Fibroblast of mammary gland (primary cell): ENCODE data around the gene CDC25A.

Experiments used
- DNase-seq: peaks from one replicate; pipeline ENCODE4 v3.0.0-alpha.2; 2010; ENCODE audit warnings: low read depth
- H3K4me3 ChIP-seq: 2 replicates; pipeline ENCODE4 v1.5.1; 2011; ENCODE audit warnings: low read depth, mild to moderate bottlenecking, low read length, moderate library complexity; ENCODE audit not compliant: control insufficient read depth
- TF ChIP-seq, protein P1 (sequence below): conservative IDR thresholded peaks from 2 replicates; pipeline ENCODE4 v1.5.1; 2011; ENCODE audit warnings: low read depth, low read length, inconsistent platforms; ENCODE audit not compliant: control insufficient read depth, insufficient read depth

CDC25A gene

DNA sequence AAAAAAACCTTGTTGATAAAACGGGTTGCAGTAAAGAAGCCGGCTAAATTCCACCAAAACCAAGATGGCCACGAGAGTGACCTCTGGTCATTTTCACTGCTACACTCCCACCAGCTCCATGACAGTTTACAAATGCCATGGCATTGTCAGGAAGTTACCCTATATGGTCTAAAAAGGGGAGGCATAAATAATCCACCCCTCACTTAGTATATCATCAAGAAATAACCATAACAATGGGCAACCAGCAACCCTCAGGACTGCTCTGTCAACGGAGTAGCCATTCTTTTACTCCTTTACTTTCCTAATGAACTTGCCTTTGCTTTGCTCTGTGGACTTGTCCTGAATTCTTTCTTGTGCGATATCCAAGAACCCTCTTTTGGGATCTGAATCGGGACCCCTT lies 14.4 kb upstream of the CDC25A start:
- TF ChIP-seq, protein P1, sequence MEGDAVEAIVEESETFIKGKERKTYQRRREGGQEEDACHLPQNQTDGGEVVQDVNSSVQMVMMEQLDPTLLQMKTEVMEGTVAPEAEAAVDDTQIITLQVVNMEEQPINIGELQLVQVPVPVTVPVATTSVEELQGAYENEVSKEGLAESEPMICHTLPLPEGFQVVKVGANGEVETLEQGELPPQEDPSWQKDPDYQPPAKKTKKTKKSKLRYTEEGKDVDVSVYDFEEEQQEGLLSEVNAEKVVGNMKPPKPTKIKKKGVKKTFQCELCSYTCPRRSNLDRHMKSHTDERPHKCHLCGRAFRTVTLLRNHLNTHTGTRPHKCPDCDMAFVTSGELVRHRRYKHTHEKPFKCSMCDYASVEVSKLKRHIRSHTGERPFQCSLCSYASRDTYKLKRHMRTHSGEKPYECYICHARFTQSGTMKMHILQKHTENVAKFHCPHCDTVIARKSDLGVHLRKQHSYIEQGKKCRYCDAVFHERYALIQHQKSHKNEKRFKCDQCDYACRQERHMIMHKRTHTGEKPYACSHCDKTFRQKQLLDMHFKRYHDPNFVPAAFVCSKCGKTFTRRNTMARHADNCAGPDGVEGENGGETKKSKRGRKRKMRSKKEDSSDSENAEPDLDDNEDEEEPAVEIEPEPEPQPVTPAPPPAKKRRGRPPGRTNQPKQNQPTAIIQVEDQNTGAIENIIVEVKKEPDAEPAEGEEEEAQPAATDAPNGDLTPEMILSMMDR = no peak

DNA sequence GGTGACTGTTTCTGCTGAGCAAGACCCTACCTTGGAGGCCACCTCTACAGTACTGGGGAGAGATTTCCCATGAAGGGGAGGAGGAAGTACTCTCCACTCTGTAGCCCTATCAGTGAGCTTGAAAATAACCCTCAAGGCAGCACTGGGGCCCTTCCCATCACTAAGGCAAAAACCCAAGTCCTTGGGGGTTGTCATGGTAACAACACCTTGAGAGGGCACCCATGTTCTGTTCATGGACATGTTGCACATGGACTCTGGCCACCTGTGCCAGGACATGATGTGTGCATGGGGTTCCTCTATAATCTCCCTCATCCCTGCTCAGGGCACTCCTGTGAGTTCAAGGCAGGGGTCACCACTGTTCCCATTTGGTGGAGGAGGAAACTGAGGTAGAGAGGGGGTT lies 10.9 kb upstream of the CDC25A start:
- no peak for DNase-seq
- H3K4me3 ChIP-seq = no peak overlapping the region
- TF ChIP-seq, protein P1 = no peak

More for the DNA sequence above, 14.4 kb upstream of the CDC25A start:
- DNase-seq = no peak
- no peak overlapping the region for H3K4me3 ChIP-seq

DNA sequence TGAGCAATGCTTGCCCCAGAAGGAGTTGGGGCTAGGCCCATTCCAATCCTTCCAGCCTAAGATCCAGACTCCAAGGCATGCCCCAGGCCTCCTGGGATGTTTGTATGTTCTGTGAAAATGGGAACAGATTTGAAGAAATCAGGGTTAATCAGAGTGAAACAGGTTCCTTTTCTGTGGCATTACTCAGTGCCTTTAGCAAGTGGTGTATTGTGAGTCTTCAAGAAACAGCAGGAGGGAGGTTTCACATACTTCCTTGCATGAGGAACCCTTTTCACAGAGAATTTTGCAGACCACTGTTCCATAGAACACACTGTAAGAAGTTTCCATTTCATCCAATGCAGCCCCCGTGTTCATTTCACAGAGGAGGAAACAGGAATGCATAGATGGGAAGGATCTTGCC lies 8.4 kb upstream of the CDC25A start:
- TF ChIP-seq, protein P1 = no peak
- DNase-seq = no peak

DNA sequence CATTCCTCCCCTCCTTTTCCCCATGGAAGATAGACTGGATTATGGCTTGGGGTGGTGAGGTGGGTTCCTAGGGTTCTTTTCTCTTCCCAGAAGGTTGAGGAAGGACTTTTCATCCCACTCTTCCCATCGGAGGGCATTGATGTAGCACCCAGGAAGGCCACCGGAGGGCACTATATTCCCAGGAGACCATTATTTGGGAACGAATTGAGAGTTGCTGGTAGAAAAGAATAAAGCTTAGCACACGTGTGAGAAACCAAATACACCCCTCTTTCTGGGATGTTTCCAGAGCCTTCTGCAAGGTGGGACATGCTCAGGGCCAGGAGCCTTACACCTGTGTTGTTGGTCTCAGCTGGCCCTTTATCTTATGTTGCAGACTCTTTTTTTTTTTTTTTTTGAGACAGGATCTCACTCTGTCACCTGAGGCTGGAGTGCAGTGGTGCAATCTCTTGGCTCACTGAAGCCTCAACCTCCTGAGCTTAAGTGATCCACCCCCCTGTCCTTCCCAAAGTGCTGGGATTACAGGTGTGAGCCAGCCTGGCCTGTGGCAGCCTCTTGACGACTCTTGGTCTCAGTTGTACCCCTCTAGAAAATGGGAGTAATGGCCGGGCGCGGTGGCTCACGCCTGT lies 6.3 kb upstream of the CDC25A start:
- TF ChIP-seq, protein P1 = peak; percentile 90
- H3K4me3 ChIP-seq = no peak overlapping the region
- DNase-seq = peak; percentile 64

More for the DNA sequence above, 8.4 kb upstream of the CDC25A start:
- H3K4me3 ChIP-seq = no peak overlapping the region

DNA sequence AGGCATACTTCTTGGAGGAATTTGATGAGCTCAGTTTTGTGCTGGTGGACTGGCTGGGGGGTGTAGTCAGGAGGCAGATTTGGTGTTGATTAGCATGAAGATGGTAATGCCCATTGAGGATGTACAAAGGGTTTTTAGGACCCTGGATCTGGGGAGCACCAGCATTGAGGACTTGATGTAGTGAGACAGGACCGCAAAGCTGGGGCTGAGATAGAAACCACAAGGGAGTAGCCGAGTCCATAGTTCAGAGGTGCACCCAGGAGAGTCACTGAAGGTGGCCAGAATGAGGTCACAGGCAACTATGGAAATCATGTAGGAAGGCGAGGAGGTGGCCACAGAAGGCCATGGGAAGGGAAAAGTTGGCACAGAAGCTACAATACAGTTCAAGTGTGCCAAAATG lies 2.7 kb upstream of the CDC25A start:
- DNase-seq = no peak
- TF ChIP-seq, protein P1 = no peak
- H3K4me3 ChIP-seq = no peak overlapping the region

DNA sequence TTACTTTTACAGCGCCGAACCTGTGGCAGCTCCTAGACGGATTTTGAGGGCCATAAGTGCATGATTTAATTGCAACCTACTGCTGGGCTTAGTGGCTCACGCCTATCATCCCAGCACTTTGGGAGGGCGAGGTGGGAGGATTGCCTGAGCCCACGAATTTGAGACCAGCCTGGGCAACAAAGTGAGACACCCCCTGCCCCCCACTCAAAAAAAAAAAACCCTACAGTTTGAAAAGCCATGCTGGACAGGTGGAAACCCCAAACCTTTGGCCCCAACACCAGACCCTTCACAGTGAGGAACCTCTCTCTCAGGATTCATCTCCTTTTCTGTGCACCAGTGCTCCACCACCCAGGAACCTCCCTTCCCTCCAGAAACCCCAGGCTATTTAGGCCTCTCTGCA lies 1.1 kb upstream of the CDC25A start:
- H3K4me3 ChIP-seq = no peak overlapping the region
- no peak for DNase-seq
- TF ChIP-seq, protein P1 = no peak
